GM21390 (cell line): ENCODE data around the gene TMEM131L.
"Not testable (repeated sequence)": the region's sequence is repeated elsewhere in the genome, so short reads cannot be mapped to it uniquely, and the experiment has no call there.

Experiments used
- ATAC-seq: cut with Tn5 transposase; IDR thresholded peaks from one replicate; pipeline ENCODE4 v1.9.1; 2021; ENCODE audit not compliant: unreplicated experiment

TMEM131L gene

GRCh38 chr4:153572609-153573008, 106.4 kb downstream of the TMEM131L start:
- no peak for ATAC-seq

DNA sequence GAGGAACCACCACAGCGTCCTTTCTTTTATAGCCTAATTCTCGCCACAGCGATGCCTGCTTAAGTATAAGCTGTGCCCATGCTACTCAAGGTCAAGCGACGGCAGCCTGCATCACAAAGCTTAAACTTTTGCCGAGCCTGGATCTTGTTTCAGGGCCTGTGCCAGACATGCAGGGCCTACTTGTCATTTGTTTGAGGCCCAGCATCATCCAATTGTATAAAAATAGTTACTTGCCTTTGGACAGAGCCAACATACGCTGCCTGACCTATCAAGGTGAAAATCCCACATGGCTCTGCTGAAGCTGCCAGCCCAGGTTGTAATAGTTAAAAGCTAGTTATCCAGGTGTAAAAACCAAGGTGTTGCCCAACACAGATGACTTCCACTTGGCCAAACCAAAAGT, 107.1 kb downstream of the TMEM131L start:
- no peak for ATAC-seq

DNA sequence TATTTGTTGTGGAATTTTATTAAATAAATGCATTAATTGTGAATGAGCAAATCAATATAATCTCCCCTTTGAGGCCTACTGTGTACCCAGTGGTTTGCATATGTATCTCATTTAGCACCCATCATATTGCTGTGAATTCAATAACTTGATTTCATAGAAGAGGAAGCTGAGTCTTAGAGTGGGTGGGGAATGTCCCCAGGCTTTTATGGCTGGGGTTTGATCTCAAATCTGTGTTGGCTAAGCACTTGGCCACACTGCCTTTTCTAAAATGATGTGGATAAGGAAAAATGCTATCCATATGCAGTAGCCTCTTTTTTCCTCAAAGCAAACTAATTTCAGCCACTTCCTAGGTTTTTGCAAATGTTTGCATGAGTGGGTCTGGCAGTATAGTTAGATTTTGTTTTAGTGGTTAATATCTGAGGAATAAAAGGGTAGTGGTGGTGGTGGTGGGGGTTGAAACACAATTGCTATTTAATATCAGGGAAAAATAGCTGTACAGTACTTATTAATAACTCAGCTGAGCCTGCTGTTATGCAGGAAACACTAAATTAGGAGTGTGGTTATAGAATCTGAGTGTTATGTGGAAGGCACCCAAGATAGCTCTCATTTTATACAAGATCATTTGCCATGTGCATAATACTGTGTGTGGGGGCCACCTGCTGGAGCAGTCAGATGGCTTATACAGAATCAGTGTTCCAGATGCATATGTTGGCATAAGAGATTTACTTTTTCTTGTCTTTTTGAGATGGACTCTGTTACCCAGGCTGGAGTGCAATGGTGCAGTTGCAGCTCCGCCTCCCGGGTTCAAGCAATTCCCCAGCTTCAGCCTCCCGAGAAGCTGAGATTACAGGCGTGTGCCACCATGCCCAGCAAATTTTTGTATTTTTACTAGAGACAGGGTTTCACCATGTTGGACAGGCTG, 108.0 kb downstream of the TMEM131L start:
- ATAC-seq = peak; percentile 58

DNA sequence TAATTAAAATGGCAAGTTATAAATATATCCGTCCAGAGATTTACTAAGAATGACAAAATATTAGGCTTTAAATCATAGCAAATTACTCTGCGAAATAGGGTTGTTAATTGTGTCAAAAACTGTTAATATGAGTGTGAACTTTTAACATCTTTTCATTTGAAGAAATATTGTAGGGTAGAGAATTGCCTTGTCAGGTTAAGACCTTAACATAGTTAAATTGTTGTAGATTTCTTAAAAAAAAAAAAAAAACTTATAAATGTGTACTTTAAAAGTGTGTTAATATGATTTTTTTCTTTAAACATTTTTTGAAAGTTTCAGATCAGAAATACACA, 110.2 kb downstream of the TMEM131L start:
- no peak for ATAC-seq

DNA sequence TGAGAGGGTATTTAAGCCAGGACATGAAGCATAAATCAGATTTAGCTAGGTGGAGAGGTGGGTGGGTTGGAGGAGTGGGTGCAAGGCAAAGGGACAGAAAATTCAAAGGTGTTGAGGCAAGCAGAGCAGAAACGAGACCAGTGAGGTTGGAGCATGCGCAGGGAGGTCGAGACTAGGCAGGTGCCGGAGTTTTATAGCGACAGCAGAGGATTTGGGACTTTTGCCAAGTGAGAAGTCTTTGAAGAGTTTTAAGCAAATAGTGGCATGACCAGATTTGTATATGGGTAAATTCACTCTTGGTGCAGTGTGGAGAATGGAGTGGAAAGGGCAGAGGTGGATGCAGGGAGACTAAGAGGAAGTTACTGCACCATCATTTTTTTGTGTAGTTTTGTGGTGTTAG, 110.9 kb downstream of the TMEM131L start:
- no peak for ATAC-seq

DNA sequence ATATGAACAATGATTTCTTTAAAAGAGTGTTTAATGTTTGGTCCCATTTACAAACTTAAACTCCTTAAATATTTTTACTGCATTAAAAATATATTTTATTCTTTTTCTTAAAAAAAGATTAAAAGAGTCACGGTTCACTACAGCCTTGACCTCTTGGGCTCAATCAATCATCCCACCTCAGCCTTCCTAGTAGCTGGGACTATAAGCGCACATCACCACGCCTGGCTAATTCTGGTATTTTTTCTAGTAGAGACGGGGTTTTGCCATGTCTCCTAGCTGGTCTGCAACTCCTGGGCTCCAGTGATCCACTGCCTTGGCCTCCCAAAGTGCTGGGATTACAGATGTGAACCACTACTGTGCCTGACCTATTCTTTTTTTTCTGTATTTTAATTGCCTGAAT, 113.2 kb downstream of the TMEM131L start:
- no peak for ATAC-seq

GRCh38 chr4:153579872-153580271, 113.7 kb downstream of the TMEM131L start:
- ATAC-seq = no peak

DNA sequence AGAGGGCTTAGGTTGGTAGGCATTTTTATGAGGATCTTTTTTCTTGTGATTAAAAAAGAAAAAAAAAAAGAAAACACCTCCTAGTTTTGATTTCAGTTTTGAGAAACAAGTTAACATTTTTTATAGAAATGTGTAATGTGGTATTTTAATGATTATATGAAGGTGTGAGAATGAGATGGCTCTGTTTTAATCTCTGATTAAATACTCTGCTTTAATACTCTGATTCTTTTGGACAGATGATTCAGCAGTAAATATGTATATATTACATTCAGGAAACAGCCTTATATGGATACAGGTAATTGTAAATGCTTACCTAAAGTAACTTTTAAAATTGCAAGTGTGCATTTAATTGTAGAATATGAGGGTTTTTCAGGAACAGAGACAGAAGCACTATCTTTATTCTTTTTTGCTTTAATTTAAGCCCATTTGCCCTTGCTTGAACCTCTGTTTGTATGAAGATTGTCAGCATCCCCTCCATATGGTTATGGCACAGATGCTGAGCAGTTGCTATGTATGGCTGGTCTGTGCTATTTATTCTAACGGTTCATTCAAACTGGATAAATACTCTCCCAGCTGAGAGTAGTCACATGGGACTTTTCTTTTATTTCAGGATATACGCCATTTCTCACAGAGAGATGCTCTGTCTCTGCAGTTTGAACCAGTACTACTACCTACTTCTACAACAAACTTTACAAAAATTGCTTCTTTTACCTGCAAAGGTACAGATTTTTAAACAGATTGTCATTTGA, 117.0 kb downstream of the TMEM131L start:
- ATAC-seq = no peak

GRCh38 chr4:153585026-153585425, 118.9 kb downstream of the TMEM131L start:
- no peak for ATAC-seq

GRCh38 chr4:153589703-153590595, 123.8 kb downstream of the TMEM131L start:
- no peak for ATAC-seq

GRCh38 chr4:153591441-153591840, 125.3 kb downstream of the TMEM131L start:
- no peak for ATAC-seq

DNA sequence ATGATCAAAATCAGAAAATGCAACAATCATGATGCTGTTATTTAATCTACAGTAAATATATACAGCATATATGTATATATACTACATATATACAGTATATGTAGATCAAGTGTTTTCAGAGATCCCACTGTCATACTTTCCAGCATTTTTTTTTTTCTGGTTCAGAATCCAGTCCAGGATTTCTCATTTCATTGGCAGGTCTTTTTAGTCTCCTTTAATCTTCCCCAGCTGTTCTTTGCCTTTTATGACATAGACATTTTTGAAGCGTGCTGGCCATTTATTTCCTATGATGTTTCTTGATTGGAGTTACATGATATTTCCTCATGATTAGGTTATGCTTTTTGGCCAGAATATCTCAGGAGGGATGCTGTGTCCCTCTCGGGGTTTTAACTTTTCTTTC, 125.9 kb downstream of the TMEM131L start:
- no peak for ATAC-seq

DNA sequence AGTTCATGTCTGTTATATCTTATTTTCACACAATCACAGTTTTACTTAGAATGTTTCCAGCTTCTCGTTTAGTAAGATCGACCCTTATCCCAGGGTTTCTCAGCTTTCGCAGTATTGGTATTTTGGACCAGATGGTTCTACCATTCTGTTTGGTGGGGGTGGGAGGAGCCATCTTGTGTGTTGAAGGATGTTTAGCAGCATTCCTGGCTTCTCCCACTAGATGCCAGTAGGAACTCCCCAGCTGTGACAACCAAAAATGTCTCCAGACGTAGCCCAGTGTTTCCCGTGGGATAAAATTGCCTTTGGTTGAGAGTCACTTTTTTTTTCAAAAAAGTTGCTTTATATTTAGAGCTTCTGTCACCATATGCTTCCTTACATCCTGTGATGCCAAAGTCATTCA, 127.0 kb downstream of the TMEM131L start:
- no peak for ATAC-seq

DNA sequence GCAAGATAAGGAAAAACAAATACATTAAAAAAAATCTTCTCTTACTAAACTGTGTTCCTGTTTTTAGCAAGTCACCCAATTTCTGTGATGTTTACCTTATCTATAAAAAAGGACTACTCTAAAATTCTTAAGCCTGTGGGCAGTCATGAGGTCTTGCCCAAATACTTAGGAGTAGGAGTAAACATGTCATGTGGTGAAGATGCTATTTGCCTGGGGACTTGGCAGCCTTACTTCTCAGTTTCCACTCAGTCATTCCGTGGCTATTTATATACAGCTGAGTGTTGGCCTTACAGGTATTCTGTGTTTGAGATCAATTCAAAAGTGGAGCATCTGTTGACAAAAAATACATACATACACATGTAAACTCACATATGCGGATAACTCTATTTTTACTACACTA, 128.1 kb downstream of the TMEM131L start:
- no peak for ATAC-seq

- ATAC-seq = no peak
These were observed 129.9 kb downstream of the TMEM131L start for GRCh38 chr4:153595894-153596601.

DNA sequence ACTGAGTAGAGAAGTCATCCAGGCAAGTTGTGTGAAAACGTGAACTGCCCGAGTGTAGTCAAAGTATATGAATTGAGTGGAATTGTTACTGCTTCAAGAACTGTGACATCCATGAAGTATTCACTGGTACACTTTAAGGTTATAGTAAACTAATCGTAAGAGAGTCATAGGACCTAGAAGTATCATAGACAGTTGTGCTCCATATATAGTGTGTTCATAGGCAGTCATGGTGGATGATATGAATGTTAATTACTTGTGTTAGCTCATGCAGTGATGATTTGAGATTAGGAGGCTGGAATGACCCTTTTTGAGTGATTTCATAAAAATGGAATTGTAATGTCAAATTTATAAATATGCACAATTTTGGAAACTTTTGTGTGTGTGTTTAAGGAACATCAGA, 136.6 kb downstream of the TMEM131L start:
- no peak for ATAC-seq

DNA sequence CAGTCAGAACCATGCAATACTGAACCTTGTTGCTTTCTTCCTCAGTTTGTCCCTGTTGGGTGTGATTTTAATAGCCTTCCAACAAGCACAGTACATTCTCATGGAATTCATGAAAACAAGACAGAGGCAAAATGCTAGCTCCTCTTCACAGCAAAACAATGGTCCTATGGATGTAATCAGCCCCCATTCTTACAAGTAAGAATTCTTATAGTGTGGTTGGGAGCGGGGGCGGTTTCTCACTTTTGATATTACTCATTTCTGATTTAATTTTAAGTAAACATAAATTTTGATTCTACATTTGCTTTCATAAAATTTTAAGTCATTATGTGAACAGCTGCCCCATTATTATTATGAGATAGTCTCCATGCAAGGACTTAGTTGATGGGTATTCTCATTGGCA, 137.1 kb downstream of the TMEM131L start:
- no peak for ATAC-seq

DNA sequence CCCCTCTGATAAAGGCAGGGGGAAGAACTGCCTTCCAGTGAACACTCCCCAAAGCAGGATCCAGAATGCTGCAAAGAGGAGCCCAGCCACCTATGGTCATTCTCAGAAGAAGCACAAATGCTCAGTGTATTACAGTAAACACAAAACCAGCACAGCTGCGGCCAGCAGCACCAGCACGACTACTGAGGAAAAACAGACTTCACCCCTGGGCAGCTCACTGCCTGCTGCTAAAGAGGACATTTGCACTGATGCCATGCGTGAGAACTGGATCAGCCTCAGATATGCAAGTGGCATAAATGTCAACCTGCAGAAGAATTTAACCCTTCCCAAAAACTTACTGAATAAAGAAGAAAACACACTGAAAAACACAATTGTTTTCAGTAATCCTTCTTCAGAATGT, 137.7 kb downstream of the TMEM131L start:
- ATAC-seq = no peak

GRCh38 chr4:153609070-153609469, 142.9 kb downstream of the TMEM131L start:
- ATAC-seq = not testable (repeated sequence)

DNA sequence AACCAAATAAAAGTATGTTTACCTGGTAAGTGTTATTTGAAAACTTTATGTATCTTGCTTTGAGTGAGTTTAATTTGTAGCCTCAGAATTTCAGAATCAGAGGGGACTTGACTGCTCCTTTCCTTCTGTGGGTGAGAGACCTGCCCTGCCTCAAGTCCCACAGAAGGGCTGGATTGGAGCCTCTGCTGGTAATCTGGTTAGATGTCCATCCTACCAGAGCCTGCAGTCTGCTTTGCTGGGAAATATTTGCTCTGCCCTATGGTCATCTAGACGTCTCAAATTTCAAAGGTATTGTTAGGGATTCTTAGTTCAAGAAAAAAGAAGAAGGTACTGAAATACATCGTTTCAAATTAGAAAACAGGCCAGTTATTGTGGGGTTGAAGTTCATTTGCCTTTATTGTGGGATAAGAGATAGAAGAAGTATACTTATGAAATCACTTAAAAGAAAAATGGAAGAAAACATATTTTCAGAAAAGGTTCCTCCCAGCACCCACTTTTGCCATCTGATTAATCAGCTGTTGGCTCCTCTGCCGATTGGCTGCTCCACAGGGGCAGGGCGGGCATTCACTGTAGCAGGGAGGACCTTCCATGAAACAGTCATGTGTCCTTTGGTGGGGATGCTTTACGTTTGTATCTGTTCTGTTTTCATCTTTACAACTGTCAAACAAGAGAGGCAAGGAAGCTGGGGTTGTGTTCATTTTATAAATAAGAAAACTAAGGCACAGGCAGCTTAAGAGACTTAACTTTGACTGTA, 144.6 kb downstream of the TMEM131L start:
- ATAC-seq = no peak
